Measurements from ENCODE around the gene MGLL.

GRCh38 chr3:127815641-127816605 is 6.4 kb downstream of the MGLL start:
- TF ChIP-seq CTCF (IDR thresholded peaks at IDR 0.05 in 2 of 3, conservative IDR thresholded peaks at IDR 0.05 in 1 of 3; ENCODE audit: borderline replicate concordance in 1 of 3, insufficient read depth in 1 of 3, low read depth in 2 of 3, low read length in 2 of 3) (no peak), ZFX (IDR thresholded peaks at IDR 0.05) (no peak), CBX3 (IDR thresholded peaks at IDR 0.05; ENCODE audit: low read depth) (no peak)
